ENCODE results near the gene SCARB1. TPM values are rescaled to one million over a fixed set of nuclear protein-coding genes. Genes with fewer than 3 reads are reported as not detected.

The SCARB1 gene
- total RNA-seq, 1 experiment from 2014 or later, result 359 TPM

DNA sequence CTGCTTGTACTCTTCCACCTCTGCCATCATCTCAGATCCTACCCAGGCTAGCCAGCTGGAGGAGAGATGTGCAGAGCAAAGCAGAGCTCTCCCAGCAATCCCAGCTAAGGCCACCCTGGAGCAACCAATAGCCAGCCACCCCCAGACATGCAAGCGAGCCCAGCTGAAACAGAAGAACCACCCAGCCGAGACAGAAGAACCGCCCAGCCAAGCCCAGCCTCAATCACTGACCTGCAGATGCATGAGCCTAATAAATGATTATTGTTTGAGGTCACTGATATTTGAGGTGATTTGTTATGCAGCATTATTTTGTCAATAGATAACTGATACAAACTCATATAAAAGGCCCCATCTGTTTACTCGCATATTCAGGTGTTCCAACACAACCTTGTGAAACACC is 106.3 kb downstream of the SCARB1 start:
- CTCF ChIA-PET, result no interaction called here
- no peak overlapping the region; the same call in 1 of the 2 replicates for H3K27ac ChIP-seq (ENCODE audit: low read length)
- POLR2A ChIA-PET, result no interaction called here
- intact Hi-C loops (cut with micrococcal nuclease; ENCODE audit: unreplicated experiment) (no loop called here), in situ Hi-C loops (cut with HindIII; ENCODE audit: low pct_unique_long_range_greater_than_20kb, low sequenced_read_pairs) (no loop called here)
- H3K9me3 ChIP-seq (ENCODE audit: control insufficient read depth, insufficient read depth, low read depth, low read length), result peaks cover 8% of the 10 kb centered on the region; the same call in 1 of the 2 replicates
- H3K27me3 ChIP-seq (ENCODE audit: control insufficient read depth, insufficient read depth, low read length), result no peaks in the 10 kb centered on the region
- BruUV-seq (replicated peaks), result no TSS peak
- no peak for TF ChIP-seq TCF7L2 (IDR thresholded peaks at IDR 0.05; ENCODE audit: low read depth, low read length)
- no peak for TF ChIP-seq POLR2AphosphoS5 (IDR thresholded peaks at IDR 0.05; ENCODE audit: low read depth, low read length)
- TF ChIP-seq, protein P1, sequence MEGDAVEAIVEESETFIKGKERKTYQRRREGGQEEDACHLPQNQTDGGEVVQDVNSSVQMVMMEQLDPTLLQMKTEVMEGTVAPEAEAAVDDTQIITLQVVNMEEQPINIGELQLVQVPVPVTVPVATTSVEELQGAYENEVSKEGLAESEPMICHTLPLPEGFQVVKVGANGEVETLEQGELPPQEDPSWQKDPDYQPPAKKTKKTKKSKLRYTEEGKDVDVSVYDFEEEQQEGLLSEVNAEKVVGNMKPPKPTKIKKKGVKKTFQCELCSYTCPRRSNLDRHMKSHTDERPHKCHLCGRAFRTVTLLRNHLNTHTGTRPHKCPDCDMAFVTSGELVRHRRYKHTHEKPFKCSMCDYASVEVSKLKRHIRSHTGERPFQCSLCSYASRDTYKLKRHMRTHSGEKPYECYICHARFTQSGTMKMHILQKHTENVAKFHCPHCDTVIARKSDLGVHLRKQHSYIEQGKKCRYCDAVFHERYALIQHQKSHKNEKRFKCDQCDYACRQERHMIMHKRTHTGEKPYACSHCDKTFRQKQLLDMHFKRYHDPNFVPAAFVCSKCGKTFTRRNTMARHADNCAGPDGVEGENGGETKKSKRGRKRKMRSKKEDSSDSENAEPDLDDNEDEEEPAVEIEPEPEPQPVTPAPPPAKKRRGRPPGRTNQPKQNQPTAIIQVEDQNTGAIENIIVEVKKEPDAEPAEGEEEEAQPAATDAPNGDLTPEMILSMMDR (IDR thresholded peaks at IDR 0.05), result no peak
- TF ChIP-seq SIN3A (IDR thresholded peaks at IDR 0.05; ENCODE audit: borderline replicate concordance, insufficient read depth, low read depth, low read length), result no peak
- TF ChIP-seq, protein P2, sequence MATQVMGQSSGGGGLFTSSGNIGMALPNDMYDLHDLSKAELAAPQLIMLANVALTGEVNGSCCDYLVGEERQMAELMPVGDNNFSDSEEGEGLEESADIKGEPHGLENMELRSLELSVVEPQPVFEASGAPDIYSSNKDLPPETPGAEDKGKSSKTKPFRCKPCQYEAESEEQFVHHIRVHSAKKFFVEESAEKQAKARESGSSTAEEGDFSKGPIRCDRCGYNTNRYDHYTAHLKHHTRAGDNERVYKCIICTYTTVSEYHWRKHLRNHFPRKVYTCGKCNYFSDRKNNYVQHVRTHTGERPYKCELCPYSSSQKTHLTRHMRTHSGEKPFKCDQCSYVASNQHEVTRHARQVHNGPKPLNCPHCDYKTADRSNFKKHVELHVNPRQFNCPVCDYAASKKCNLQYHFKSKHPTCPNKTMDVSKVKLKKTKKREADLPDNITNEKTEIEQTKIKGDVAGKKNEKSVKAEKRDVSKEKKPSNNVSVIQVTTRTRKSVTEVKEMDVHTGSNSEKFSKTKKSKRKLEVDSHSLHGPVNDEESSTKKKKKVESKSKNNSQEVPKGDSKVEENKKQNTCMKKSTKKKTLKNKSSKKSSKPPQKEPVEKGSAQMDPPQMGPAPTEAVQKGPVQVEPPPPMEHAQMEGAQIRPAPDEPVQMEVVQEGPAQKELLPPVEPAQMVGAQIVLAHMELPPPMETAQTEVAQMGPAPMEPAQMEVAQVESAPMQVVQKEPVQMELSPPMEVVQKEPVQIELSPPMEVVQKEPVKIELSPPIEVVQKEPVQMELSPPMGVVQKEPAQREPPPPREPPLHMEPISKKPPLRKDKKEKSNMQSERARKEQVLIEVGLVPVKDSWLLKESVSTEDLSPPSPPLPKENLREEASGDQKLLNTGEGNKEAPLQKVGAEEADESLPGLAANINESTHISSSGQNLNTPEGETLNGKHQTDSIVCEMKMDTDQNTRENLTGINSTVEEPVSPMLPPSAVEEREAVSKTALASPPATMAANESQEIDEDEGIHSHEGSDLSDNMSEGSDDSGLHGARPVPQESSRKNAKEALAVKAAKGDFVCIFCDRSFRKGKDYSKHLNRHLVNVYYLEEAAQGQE (IDR thresholded peaks at IDR 0.05; ENCODE audit: insufficient read depth in 1 of 2, low read depth in 2 of 2, low read length in 1 of 2), result no peak
- no peak overlapping the region for H3K4me3 ChIP-seq (ENCODE audit: low read depth in 2 of 2, low read length in 2 of 2)
- peaks cover 31% of the 10 kb centered on the region for H3K4me1 ChIP-seq (ENCODE audit: control insufficient read depth, insufficient read depth, low read length)
- ATAC-seq (no peak), DNase-seq (ENCODE audit: low read depth, low spot score) (no peak)
- no peaks in the 10 kb centered on the region for H3K36me3 ChIP-seq (ENCODE audit: control insufficient read depth, insufficient read depth, low read length)

DNA sequence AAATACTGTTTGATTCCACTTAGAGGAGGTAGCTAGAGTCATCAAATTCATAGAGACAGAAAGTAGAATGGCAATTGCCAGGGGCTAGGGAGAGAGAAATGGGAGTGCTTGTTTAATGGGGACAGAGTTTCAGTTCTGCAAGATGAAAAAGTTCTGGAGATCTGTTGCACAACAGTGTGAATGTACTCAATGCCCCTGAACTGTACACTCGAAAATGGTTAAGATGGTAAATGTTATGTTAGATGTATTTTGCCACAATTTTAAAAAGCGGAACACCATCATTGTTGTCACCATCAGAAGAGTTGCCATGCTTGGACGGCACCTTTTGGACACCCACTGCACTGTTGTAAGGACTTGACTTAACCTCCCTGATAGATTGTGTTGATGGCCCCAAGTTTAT is 106.9 kb downstream of the SCARB1 start:
- POLR2A ChIA-PET, result no interaction called here
- Histone ChIP-seq H3K27me3 (ENCODE audit: control insufficient read depth, insufficient read depth, low read length) (no peaks in the 10 kb centered on the region), H3K4me3 (ENCODE audit: low read depth in 2 of 2, low read length in 2 of 2) (no peak overlapping the region), H3K4me1 (ENCODE audit: control insufficient read depth, insufficient read depth, low read length) (peaks cover 28% of the 10 kb centered on the region), H3K36me3 (ENCODE audit: control insufficient read depth, insufficient read depth, low read length) (no peaks in the 10 kb centered on the region), H3K27ac (ENCODE audit: low read length) (no peak overlapping the region), H3K9me3 (ENCODE audit: control insufficient read depth, insufficient read depth, low read depth, low read length) (peaks cover 8% of the 10 kb centered on the region; the same call in 1 of the 2 replicates)
- no peak for ATAC-seq
- CTCF ChIA-PET, result no interaction called here
- in situ Hi-C loops (cut with HindIII; ENCODE audit: low pct_unique_long_range_greater_than_20kb, low sequenced_read_pairs), result no loop called here
- no peak for DNase-seq (ENCODE audit: low read depth, low spot score)
- no TSS peak for BruUV-seq (replicated peaks)
- intact Hi-C loops (cut with micrococcal nuclease; ENCODE audit: unreplicated experiment), result no loop called here
- TF ChIP-seq, protein P1 (IDR thresholded peaks at IDR 0.05), result no peak
- TF ChIP-seq POLR2AphosphoS5 (IDR thresholded peaks at IDR 0.05; ENCODE audit: low read depth, low read length) (no peak), SIN3A (IDR thresholded peaks at IDR 0.05; ENCODE audit: borderline replicate concordance, insufficient read depth, low read depth, low read length) (no peak), TCF7L2 (IDR thresholded peaks at IDR 0.05; ENCODE audit: low read depth, low read length) (no peak)
- TF ChIP-seq, protein P2 (IDR thresholded peaks at IDR 0.05; ENCODE audit: insufficient read depth in 1 of 2, low read depth in 2 of 2, low read length in 1 of 2), result no peak

Data from Panc1 (cell line).